PC-3 (cell line): ENCODE results near the gene KLF5. TPM values are rescaled to one million over a fixed set of nuclear protein-coding genes. Genes with fewer than 3 reads are reported as not detected.

Source experiments
- ATAC-seq: fragments of 200-7000 bp; cut with Tn5 transposase; 2 replicates; pipeline ENCODE4 v1.9.1; 2020; ENCODE audit warnings: mild to moderate bottlenecking, moderate library complexity
- BruUV-seq: library from RNA; stranded (reverse); fragments of 400-500 nt; replicated peaks from 2 replicates; lab custom pipeline; 2021; lab: Mats Ljungman, UMichigan
- CTCF ChIA-PET: fragments of 300-600 bp; sonication (Branson Sonifier 250); formaldehyde crosslinking; loops from one replicate; lab custom pipeline; 2022; ENCODE audit warnings: antibody characterized with exemption; lab: Charles Lee
- POLR2A ChIA-PET: fragments of 300-600 bp; sonication (Branson Sonifier 250); formaldehyde crosslinking; loops from one replicate; lab custom pipeline; 2022; ENCODE audit warnings: antibody characterized with exemption; ENCODE audit not compliant: unreplicated experiment; lab: Charles Lee
- DNase-seq: peaks from one replicate; pipeline ENCODE4 v3.0.0-alpha.2; 2015
- H2AFZ ChIP-seq: fragments of 300-600 bp; sonication (generic); 2 replicates; pipeline ENCODE4 v1.6.0; 2016; ENCODE audit warnings: antibody characterized with exemption, low read length
- H3F3A ChIP-seq: fragments of 300-600 bp; sonication (generic); one replicate; pipeline ENCODE4 v1.6.0; 2017; ENCODE audit warnings: antibody characterized with exemption, low read length, control low read depth, mild to moderate bottlenecking; ENCODE audit not compliant: unreplicated experiment
- H3K27ac ChIP-seq: fragments of 300-600 bp; sonication (generic); 2 replicates; pipeline ENCODE4 v1.5.1; 2016; ENCODE audit warnings: mild to moderate bottlenecking, low read length
- H3K27me3 ChIP-seq: fragments of 300-600 bp; sonication (generic); 2 replicates; pipeline ENCODE4 v1.6.1; 2016; ENCODE audit warnings: low read length, mixed read lengths
- H3K36me3 ChIP-seq: fragments of 300-600 bp; sonication (generic); 2 replicates; pipeline ENCODE4 v1.6.1; 2016; ENCODE audit warnings: low read depth, mixed run types, low read length, mixed read lengths
- H3K4me1 ChIP-seq: fragments of 300-600 bp; sonication (generic); 2 replicates; pipeline ENCODE4 v1.5.1; 2016; ENCODE audit warnings: low read length; ENCODE audit not compliant: insufficient read depth
- H3K4me2 ChIP-seq: fragments of 300-600 bp; sonication (generic); 2 replicates; pipeline ENCODE4 v1.6.0; 2016; ENCODE audit warnings: low read length
- H3K4me3 ChIP-seq: fragments of 300-600 bp; sonication (generic); 2 replicates; pipeline ENCODE4 v1.5.1; 2016; ENCODE audit warnings: mild to moderate bottlenecking, low read length, mixed read lengths
- H3K79me2 ChIP-seq: fragments of 300-600 bp; sonication (generic); 2 replicates; pipeline ENCODE4 v1.6.1; 2017; ENCODE audit warnings: low read length, mixed read lengths
- H3K9ac ChIP-seq: fragments of 300-600 bp; sonication (generic); 2 replicates; pipeline ENCODE4 v1.6.0; 2016; ENCODE audit warnings: mild to moderate bottlenecking, low read length
- H3K9me2 ChIP-seq: fragments of 300-600 bp; sonication (generic); replicated peaks from 2 replicates; pipeline ENCODE4 v1.6.1; 2016; ENCODE audit warnings: mixed run types, low read length, mixed read lengths
- H3K9me3 ChIP-seq: fragments of 300-600 bp; sonication (generic); 2 replicates; pipeline ENCODE4 v1.6.1; 2016; ENCODE audit warnings: low read length, mixed read lengths
- H4K20me1 ChIP-seq: fragments of 300-600 bp; sonication (generic); 2 replicates; pipeline ENCODE4 v1.6.1; 2016; ENCODE audit warnings: low read length, mixed read lengths
- EZH2 ChIP-seq: fragments of 300-600 bp; sonication (generic); IDR thresholded peaks from one replicate; pipeline ENCODE4 v1.6.1; 2017; ENCODE audit warnings: antibody characterized with exemption, mild to moderate bottlenecking, low read length; ENCODE audit not compliant: unreplicated experiment
- EZH2phosphoT487 ChIP-seq: fragments of 300-600 bp; sonication (generic); IDR thresholded peaks from 2 replicates; pipeline ENCODE4 v1.6.1; 2018; ENCODE audit warnings: mild to moderate bottlenecking, antibody characterized with exemption, low read length, borderline replicate concordance
- intact Hi-C: fragments of 100-400 bp; cut with micrococcal nuclease; formaldehyde crosslinking; loops from 2 replicates; pipeline ENCODE4 v1.9.0; 2023
- total RNA-seq: library from RNA; depleted of rRNA; stranded (reverse); fragments of >200 nt; gene quantifications from 2 replicates; pipeline ENCODE4 v1.2.3, GENCODE V29; 2014
- TF ChIP-seq, protein P1 (sequence below): fragments of 300-600 bp; sonication (generic); conservative IDR thresholded peaks from 2 replicates; pipeline ENCODE4 v1.5.1; 2017; ENCODE audit warnings: antibody characterized with exemption, low read depth, mild to moderate bottlenecking, low read length

The KLF5 gene
- total RNA-seq, 1 experiment from 2014 or later = 53.7 TPM

DNA sequence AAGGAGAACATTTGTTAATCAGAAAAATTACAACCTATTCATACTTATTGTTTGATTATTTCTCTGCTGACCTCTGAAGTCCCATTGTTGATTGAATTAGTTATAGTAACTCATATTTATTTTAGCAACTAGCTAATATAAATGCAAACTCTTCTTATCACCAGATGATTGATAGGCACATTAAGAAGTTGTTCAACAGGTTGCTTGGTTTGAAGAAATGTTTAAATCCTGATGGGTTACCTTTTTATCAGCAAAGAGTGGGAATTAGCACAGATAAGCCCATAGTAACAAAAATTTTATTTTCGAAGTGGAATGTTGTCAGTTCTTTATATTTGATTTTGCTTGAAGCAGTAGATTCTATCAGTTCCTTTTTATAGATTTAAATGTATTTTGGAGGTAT is 44.4 kb downstream of the KLF5 start:
- Histone ChIP-seq H3K36me3 (no peaks in the 10 kb centered on the region), H2AFZ (no peak overlapping the region), H3K4me3 (no peak overlapping the region), H3K4me2 (no peak overlapping the region), H3K9ac (no peak overlapping the region), H4K20me1 (no peaks in the 10 kb centered on the region), H3K9me2 (no peaks in the 10 kb centered on the region), H3K9me3 (no peaks in the 10 kb centered on the region), H3K27ac (no peak overlapping the region), H3K79me2 (no peaks in the 10 kb centered on the region), H3F3A (no peaks in the 10 kb centered on the region), H3K4me1 (no peaks in the 10 kb centered on the region), H3K27me3 (no peaks in the 10 kb centered on the region)
- TF ChIP-seq EZH2phosphoT487 = no peak
- TF ChIP-seq EZH2 = no peak
- TF ChIP-seq, protein P1, sequence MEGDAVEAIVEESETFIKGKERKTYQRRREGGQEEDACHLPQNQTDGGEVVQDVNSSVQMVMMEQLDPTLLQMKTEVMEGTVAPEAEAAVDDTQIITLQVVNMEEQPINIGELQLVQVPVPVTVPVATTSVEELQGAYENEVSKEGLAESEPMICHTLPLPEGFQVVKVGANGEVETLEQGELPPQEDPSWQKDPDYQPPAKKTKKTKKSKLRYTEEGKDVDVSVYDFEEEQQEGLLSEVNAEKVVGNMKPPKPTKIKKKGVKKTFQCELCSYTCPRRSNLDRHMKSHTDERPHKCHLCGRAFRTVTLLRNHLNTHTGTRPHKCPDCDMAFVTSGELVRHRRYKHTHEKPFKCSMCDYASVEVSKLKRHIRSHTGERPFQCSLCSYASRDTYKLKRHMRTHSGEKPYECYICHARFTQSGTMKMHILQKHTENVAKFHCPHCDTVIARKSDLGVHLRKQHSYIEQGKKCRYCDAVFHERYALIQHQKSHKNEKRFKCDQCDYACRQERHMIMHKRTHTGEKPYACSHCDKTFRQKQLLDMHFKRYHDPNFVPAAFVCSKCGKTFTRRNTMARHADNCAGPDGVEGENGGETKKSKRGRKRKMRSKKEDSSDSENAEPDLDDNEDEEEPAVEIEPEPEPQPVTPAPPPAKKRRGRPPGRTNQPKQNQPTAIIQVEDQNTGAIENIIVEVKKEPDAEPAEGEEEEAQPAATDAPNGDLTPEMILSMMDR = no peak
- CTCF ChIA-PET = no interaction called here
- DNase-seq (no peak), ATAC-seq (no peak)
- intact Hi-C loops = no loop called here
- no TSS peak for BruUV-seq
- POLR2A ChIA-PET = no interaction called here

DNA sequence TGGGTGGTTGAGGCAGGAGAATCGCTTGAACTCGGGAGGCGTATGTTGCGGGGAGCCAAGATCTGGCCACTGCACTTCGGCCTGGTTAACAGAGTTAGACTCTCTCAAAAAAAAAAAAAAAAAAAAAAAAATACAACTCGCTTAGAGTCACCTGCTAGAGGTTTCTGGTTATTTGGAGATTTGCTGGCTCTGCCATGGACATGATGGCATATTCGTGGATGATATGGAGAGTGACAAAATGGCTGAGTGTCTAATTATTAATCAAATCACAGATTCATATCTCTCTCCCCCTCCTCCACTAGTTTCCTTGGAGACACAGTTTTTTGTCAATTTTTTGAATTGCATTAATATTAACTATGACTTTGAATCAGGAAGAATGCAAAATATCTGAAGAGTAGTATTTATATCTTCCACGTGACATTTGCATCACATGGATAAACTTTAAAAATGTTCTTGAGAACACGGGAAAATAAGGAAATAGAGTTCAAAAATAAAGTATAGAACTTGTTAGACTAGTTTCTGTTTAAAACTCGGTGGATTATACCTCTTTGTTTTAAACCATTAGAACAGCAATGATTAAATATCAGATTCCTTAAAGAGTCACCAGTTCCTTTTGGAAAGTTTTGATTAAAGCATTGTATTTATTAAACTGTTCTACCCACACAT is 47.8 kb downstream of the KLF5 start:
- intact Hi-C loops = no loop called here
- ChIA-PET POLR2A (no interaction called here), CTCF (no interaction called here)
- Histone ChIP-seq H3K4me3 (no peak overlapping the region), H2AFZ (peak overlapping the region; percentile 24; the same call in 1 of the 2 replicates), H3K4me2 (0 out of 2 replicates have a peak overlapping the region, but pooled peaks have one; percentile 36), H3F3A (no peaks in the 10 kb centered on the region), H3K9me3 (no peaks in the 10 kb centered on the region), H3K36me3 (no peaks in the 10 kb centered on the region), H4K20me1 (no peaks in the 10 kb centered on the region), H3K9me2 (no peaks in the 10 kb centered on the region), H3K27me3 (no peaks in the 10 kb centered on the region), H3K27ac (no peak overlapping the region), H3K4me1 (no peaks in the 10 kb centered on the region), H3K9ac (no peak overlapping the region), H3K79me2 (no peaks in the 10 kb centered on the region)
- ATAC-seq (no peak), DNase-seq (no peak)
- BruUV-seq = no TSS peak
- TF ChIP-seq EZH2phosphoT487 (no peak), EZH2 (no peak)
- TF ChIP-seq, protein P1 = no peak

DNA sequence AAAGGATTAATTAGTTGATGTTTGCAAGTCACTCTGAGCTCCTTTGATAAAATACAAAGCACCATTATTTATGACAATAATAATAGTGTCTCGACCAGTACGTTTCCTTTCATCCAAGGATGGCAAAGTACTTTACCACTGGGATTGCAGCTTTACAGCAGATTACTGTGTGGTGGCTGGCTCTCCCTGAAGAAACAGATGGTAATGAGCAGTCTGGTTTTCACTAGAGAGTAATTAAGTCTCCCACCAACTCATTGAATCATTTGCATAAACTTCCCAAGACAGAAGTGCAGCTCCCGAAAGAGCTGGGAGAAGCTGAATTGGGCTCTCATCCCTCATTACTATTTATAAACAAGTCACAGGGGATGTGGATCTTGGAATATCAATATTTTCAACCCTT is 48.7 kb downstream of the KLF5 start:
- Histone ChIP-seq H3K9me3 (no peaks in the 10 kb centered on the region), H3K4me1 (no peaks in the 10 kb centered on the region), H3F3A (no peaks in the 10 kb centered on the region), H3K27me3 (no peaks in the 10 kb centered on the region), H3K36me3 (no peaks in the 10 kb centered on the region), H3K79me2 (no peaks in the 10 kb centered on the region), H3K27ac (no peak overlapping the region), H3K4me2 (no peak overlapping the region), H3K9me2 (no peaks in the 10 kb centered on the region), H3K9ac (no peak overlapping the region), H2AFZ (peak overlapping the region; percentile 22; the same call in 1 of the 2 replicates), H4K20me1 (no peaks in the 10 kb centered on the region), H3K4me3 (no peak overlapping the region)
- TF ChIP-seq, protein P1 = no peak
- no peak for TF ChIP-seq EZH2phosphoT487
- no peak for TF ChIP-seq EZH2
- BruUV-seq = no TSS peak
- DNase-seq (no peak), ATAC-seq (no peak)
- ChIA-PET POLR2A (no interaction called here), CTCF (no interaction called here)
- intact Hi-C loops = no loop called here
